Epithelial cell of esophagus (primary cell): ENCODE data around the gene SEZ6L2.

Experiments
- DNase-seq: peaks from one replicate; pipeline ENCODE4 v3.0.0; 2010; ENCODE audit warnings: low read depth
- H3K4me3 ChIP-seq: 2 replicates; pipeline ENCODE4 v1.5.1; 2011; ENCODE audit warnings: mild to moderate bottlenecking, low read length, control low read depth
- TF ChIP-seq, protein P1 (sequence below): IDR thresholded peaks from 2 replicates; pipeline ENCODE4 v1.5.1; 2011; ENCODE audit warnings: low read depth, mild to moderate bottlenecking, low read length, control low read depth, inconsistent platforms; ENCODE audit not compliant: insufficient read depth; ENCODE audit errors: missing control alignments

Gene SEZ6L2

DNA sequence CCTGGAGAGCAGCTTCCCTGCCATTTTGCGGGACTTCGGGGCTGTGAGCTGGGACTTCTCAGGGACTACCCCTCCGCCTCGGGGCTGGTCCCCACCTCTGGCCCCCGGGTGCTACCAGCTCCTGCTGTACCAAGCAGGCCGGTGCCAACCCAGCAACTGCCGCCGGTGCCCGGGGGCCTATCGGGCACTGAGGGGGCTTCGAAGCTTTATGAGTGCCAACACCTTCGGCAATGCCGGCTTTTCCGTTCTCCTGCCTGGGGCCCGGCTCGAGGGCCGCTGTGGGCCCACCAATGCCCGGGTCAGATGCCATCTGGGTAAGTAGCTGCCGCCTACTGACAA is 2.2 kb upstream of the SEZ6L2 start:
- DNase-seq = no peak
- no peak overlapping the region for H3K4me3 ChIP-seq
- TF ChIP-seq, protein P1, sequence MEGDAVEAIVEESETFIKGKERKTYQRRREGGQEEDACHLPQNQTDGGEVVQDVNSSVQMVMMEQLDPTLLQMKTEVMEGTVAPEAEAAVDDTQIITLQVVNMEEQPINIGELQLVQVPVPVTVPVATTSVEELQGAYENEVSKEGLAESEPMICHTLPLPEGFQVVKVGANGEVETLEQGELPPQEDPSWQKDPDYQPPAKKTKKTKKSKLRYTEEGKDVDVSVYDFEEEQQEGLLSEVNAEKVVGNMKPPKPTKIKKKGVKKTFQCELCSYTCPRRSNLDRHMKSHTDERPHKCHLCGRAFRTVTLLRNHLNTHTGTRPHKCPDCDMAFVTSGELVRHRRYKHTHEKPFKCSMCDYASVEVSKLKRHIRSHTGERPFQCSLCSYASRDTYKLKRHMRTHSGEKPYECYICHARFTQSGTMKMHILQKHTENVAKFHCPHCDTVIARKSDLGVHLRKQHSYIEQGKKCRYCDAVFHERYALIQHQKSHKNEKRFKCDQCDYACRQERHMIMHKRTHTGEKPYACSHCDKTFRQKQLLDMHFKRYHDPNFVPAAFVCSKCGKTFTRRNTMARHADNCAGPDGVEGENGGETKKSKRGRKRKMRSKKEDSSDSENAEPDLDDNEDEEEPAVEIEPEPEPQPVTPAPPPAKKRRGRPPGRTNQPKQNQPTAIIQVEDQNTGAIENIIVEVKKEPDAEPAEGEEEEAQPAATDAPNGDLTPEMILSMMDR = no peak

DNA sequence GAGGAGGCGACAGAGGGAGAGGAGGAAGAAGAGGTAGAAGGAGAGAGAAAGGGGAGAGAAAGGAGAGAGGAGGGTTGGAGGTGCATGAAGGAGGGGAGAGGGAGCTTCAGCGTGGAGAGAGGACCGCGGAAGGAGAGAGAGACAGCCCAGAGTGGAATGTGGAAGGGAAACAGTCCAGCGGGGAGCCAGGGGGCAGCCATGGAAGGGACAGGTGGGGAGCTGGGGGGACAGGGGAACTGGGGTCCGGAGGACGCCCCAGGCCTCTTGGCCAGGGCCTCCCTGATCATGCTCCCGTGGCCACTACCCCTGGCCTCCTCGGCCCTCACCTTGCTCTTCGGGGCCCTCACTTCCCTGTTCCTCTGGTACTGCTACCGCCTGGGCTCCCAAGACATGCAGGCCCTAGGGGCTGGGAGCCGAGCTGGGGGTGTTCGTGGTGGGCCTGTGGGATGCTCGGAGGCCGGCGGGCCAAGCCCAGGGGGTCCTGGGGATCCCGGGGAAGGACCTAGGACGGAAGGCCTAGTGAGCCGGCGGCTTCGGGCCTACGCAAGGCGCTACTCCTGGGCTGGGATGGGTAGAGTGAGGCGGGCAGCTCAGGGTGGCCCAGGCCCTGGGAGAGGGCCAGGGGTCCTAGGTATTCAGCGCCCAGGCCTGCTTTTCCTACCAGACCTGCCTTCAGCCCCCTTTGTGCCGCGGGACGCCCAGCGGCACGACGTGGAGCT is 1.7 kb upstream of the SEZ6L2 start:
- TF ChIP-seq, protein P1 = no peak
- no peak for DNase-seq

DNA sequence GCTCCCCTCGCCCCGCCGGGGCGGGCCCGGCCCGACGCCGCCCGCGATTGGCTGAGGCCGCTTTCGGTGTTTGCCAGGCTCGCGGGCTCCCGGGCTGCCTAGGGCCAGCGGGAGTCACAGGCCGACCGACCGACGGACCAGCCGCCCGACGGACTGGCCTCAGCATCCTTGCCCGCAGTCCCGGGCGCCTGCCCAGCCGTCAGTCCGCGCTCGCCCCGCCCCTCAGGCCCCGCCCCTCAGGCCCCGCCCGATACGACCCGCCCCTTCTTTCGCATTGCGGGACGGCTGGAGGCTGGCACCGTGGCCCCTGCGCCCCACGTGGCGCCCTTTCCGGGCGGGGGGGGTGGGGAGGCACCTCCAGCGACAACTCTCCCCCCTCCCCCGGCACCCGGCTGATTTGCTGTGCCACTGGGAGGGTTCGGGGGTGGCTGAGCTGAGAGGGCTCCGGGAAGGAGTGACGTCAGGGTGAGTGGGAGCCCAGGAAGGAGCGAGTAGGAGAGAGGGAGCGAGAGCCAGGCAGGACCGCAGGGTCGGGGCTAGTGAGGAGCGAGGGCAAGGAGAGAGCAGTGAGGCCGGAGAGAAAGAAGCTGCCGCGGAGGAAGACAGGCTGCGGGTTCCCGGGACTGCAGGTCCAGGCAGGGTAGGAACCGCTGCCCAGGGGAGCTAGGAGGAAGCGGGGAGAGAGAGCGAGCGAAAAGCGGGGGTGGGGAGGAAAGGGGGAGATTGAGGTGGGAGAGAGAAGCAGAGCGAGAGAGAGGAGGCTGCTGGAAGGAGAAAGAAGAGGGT is 945 bp upstream of the SEZ6L2 start, which contains the start of gene ASPHD1:
TSS of gene ASPHD1 (plus strand) at position 387 of the 786 bp plus-strand sequence. CDS start 484 bp downstream, outside the sequence.
- TF ChIP-seq, protein P1 = no peak
- H3K4me3 ChIP-seq = peak within 1 kb of the TSS; percentile 68
- DNase-seq = peak; percentile 83

More for the DNA sequence above, 1.7 kb upstream of the SEZ6L2 start:
- peak overlapping the region; percentile 68 for H3K4me3 ChIP-seq

DNA sequence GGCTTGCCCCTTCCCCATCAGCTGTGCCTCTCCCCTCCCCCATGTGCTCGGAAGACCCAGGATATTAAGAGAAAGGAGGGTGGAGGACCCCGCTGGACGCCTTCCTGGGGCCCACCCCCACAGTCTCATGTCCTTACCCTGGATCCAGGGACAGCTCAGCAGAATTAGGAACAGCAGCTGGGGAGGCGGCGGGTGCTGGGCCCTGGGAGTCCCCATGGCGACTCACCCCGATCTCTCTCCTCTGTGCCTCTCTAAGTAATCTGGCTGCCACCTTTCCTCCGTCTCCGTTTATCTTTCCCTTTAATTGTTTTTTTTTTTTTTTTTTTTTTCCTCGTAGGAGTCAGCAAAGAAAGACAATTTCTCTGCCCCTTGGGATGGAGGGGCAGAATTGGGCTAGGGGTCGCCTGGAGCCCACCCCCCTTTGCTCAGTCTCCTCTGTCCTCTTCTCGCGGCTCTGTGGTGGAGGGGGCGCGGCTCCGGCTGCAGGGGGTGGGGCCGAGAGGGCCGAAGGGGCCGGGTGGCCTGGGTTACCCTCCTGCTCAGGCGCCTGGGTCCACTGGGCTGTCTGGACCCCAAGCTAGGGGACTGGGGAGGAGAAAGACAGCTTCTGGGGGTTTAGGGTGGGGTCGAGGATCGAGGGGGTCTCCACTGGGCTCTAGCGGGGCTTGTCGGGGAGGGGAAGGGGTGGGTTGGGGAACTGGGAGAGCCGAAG is 390 bp downstream of the SEZ6L2 start:
- H3K4me3 ChIP-seq = peak overlapping the region; percentile 68
- no peak for DNase-seq
- TF ChIP-seq, protein P1 = no peak

DNA sequence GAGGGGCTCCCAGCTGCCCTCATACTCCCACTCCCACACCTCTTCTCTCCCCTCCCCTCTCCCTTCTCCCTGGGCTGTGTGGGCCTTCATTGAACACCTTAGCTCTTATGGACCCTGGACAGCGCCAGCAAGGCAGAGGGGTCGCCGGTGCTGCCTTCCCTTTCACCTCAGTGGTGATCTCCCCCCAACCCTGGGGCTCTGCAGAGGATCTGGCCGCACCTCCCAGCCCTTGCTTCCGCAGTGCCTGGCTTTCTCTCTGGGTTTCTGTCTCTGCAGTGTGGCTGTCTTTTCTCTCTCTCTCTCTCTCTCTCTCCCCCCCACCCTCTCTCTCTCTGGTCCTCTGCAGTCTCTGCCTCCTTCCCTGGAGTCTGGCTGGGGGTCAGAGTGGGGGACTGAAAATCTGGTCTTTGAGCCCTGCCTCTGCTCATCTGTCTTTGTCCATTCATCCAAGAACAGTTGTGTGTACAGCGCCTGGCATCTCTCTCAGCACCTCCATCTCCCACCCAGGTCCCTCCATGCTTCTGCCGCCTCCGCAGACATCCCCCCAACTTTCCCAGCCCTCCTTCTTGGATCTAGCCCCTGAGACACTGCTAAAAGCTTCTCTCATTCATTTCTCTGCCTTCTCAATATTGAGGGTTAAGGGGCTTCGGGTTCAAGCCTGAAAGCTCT is 1.1 kb downstream of the SEZ6L2 start:
- H3K4me3 ChIP-seq = peak overlapping the region; percentile 68
- DNase-seq = no peak
- TF ChIP-seq, protein P1 = no peak

DNA sequence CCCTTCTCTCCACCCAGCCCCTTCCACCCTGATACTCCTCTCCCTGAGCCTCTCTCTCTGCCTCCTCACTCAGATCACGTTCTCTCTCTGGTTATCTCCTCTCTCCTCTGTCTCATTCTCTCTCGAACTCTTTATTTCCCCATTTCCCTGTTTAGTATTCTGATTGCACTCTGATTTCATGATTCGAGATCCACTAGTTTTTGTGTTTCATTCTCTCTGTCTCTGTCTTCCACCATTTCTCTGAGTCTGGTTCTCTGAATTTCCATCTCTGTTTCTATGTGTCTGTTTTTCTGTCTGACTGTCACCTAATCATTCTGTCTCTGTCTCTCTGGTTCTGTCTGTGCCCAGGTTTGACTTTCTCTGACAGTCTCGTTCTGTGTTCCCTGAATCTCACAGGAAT is 2.0 kb downstream of the SEZ6L2 start:
- TF ChIP-seq, protein P1 = no peak
- no peak for DNase-seq
- no peak overlapping the region for H3K4me3 ChIP-seq
